GM21619 (cell line): ENCODE measurements around the gene CASP6.

ENCODE experiments used
- ATAC-seq: cut with Tn5 transposase; IDR thresholded peaks from one replicate; pipeline ENCODE4 v1.9.1; 2021; ENCODE audit not compliant: unreplicated experiment

CASP6 gene

GRCh38 chr4:109672169-109672930 lies 30.9 kb downstream of the CASP6 start:
- ATAC-seq = no peak

GRCh38 chr4:109671350-109671749 lies 31.9 kb downstream of the CASP6 start:
- ATAC-seq = no peak

- no peak for ATAC-seq
Measured at GRCh38 chr4:109665783-109666485, 37.3 kb downstream of the CASP6 start.

DNA sequence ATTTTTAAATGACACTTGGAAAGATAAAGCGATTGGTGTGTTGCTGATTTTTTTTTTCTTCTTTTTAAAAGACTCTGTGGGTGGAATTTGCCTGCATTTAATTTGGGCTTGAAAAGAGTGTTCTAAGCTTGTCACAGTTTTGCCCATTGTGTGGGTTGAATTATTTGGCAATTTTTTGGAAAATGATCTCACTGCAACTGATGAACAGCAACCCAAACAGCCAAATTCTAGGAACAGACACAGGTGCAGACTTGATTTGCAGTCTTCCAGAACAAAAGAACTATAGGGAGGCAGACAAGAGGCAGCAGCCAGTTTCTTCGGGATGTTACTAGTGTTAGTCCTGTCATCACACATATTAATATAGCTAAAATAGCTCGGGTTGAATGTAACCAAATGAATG lies 40.5 kb downstream of the CASP6 start:
- no peak for ATAC-seq

GRCh38 chr4:109662116-109662515 lies 41.1 kb downstream of the CASP6 start:
- ATAC-seq = no peak

DNA sequence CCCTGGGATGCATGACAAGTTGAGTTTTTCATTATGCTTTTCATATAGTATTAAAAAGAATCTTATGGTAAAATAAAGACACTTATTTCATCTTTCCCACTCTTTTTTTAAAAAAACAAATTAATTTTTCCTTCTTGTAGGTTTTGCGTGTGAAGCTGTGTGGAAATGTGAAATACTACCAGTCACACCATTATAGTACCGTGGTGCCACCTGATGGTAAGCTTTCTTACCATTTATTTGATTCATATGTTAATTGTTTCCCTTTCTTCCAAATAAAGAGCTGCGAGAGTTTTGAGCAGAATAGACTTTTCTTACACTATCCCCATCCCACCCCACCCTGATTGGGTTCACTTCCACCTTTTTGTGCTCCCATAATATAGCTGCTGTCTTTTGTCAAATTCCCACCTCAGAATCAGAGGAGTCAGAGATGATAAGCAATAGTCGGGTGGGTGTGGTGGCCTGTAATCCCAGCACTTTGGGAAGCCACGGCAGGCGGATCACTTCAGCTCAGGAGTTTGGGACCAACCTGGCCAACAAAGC lies 44.3 kb downstream of the CASP6 start:
- ATAC-seq = no peak

- ATAC-seq = no peak
Measured at GRCh38 chr4:109657854-109658418, 45.3 kb downstream of the CASP6 start.

- no peak for ATAC-seq
Measured at GRCh38 chr4:109655396-109655795, 47.8 kb downstream of the CASP6 start.

- ATAC-seq = peak; percentile 89
Measured at GRCh38 chr4:109649872-109650271, 53.4 kb downstream of the CASP6 start.

DNA sequence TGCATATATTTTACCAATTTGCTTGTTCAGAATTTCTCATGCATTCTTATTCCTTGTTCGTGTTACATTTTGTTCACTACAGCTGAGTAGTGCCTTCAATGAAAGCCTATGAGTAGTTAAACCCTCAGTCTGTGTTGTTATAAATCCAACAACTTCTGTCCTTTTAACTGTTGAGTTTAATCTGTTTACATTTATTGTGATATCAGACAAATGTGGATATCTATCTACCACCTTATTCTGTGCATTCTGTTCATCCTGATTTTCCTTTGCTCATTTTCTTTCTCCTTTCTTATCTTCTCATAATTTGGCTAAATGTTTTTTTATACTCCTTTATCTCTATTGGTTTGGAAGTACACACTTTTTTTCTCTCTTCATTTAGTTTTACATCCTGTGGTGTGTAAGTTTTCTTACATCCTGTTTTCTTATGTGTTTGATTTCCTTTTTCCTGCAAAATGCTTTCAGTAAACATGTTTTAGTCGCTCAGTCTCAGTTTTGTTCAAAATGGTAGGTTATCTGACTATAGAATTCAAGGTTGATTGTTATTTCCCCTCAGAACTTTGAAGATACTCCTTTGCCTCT lies 54.2 kb downstream of the CASP6 start:
- ATAC-seq = no peak

DNA sequence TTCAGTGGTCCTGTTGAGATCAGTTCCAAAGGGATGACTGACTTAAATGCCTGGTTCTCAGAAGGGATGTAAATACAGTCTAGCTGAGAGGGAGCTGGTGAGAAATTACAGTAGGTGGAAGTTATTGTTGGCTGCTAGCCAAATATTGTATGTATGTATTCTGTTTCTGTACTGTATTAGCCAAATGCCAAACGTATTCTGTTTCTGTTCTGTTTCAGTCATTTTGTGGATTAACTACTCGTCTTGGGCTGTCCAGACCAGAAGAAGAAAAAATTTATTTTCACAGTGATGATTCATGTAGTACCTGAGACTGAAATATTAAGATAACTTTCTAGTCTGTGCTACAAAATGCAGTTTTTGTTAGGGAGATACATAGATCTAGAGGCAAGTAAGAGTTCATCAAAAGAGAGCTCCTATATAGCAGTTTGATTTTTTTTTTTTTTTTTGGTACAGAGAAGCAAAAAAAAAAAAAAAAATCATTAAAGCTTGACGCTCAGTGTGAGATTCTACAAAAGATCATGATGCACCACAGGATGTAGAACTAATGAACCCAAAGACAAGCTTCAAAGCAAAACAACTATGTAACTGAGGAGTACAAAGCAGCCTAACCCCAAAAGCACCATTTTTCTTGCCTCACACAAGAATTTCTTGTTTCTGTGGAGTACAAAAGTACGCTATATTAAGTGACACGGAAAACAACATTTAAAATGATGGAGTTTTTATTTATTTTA lies 54.8 kb downstream of the CASP6 start:
- peak; percentile 58 for ATAC-seq

DNA sequence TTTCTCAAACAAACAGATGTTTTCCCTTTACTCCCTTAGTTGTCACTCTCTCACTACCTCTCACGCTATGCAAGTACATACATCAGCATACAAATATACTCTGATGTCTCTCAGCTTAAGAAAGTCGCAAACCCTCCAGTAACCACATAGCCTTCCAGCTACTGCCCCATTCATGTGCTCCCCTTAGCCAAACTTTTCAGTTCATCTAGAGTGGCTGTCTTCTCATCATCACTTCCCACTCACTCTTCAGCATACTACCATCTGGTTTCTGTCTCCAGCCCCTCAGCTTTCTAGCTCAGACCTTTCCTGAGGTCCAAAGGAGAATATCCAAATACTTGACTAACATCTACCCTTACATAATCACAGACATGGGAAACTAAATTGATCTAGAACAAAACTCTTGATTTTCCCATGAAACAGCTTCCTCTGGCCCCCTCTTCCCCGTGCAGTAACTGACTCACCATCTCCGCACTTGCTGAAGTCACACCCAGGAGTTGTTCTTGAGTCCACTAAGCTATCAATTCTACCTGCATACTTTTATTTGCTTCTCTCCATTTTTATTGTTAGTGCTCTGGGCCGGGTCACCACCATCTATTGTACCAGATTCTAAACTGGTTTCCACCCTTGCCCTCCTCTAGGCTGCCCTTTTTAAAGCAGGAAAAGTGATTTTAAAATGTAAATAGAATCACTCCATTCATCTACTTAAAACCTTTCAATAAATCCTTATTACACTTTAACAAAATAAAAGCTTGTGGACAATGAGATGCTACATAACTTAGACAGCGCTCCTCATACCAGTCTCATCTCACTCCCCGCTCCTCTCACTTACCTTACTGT lies 57.2 kb downstream of the CASP6 start:
- ATAC-seq = no peak

DNA sequence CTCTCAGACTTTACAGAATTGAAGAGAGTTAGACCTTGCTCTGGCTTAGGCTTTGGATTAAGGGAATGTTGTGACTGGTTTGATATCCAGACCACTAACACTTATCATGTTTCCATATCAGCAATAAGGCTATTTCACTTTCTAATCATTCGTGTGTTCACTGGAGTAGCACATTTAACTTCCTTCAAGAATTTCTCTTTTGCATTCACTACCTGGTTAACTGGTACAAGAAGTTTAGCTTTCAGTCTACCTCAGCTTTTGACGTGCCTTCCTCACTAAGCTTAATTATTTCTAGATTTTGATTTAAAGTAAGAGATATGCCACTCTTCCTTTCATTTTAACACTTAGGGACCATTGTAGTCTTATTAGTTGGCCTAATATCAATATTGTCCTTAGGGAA lies 62.6 kb downstream of the CASP6 start:
- ATAC-seq = peak; percentile 56
